ENCODE measurements around the gene MTMR6.
"Not testable (repeated sequence)": the region's sequence is repeated elsewhere in the genome, so short reads cannot be mapped to it uniquely, and the experiment has no call there.

The MTMR6 gene

GRCh38 chr13:25286969-25287961 lies at the start of gene MTMR6:
Gene MTMR6, minus strand, starts transcription at chr13:25287488. Its CDS starts 241 bp downstream, at chr13:25287247.
- DNase-seq (ENCODE audit: low spot score): peak; percentile 89

GRCh38 chr13:25335856-25336255 lies 48.6 kb upstream of the MTMR6 start:
- no peak for DNase-seq (ENCODE audit: low spot score)

- DNase-seq (ENCODE audit: low spot score): no peak
Observed at GRCh38 chr13:25330541-25330940, 43.3 kb upstream of the MTMR6 start.

GRCh38 chr13:25329706-25330105 lies 42.4 kb upstream of the MTMR6 start:
- no peak for DNase-seq (ENCODE audit: low spot score)

- DNase-seq (ENCODE audit: low spot score): no peak
Observed at GRCh38 chr13:25324100-25324499, 36.8 kb upstream of the MTMR6 start.

- no peak for DNase-seq (ENCODE audit: low spot score)
Observed at GRCh38 chr13:25319771-25320170, 32.5 kb upstream of the MTMR6 start.

GRCh38 chr13:25318946-25319345 lies 31.7 kb upstream of the MTMR6 start:
- DNase-seq (ENCODE audit: low spot score): not testable (repeated sequence)

- no peak for DNase-seq (ENCODE audit: low spot score)
Observed at GRCh38 chr13:25310891-25311290, 23.6 kb upstream of the MTMR6 start.

GRCh38 chr13:25306671-25307464 lies 19.6 kb upstream of the MTMR6 start:
- DNase-seq (ENCODE audit: low spot score): no peak

GRCh38 chr13:25302121-25302520 lies 14.8 kb upstream of the MTMR6 start:
- no peak for DNase-seq (ENCODE audit: low spot score)

GRCh38 chr13:25301347-25302113 lies 14.2 kb upstream of the MTMR6 start, which contains the start of gene NUP58:
Gene NUP58, plus strand, starts transcription at chr13:25301625. Its CDS starts 149 bp downstream, at chr13:25301774.
- peak; percentile 95 for DNase-seq (ENCODE audit: low spot score)

GRCh38 chr13:25300861-25301346 lies 13.6 kb upstream of the MTMR6 start:
- peak; percentile 13 for DNase-seq (ENCODE audit: low spot score)

- no peak for DNase-seq (ENCODE audit: low spot score)
Observed at GRCh38 chr13:25295701-25296100, 8.4 kb upstream of the MTMR6 start.

GRCh38 chr13:25295228-25295627 lies 7.9 kb upstream of the MTMR6 start:
- no peak for DNase-seq (ENCODE audit: low spot score)

- no peak for DNase-seq (ENCODE audit: low spot score)
Observed at GRCh38 chr13:25292301-25292700, 5.0 kb upstream of the MTMR6 start.

GRCh38 chr13:25291691-25292090 lies 4.4 kb upstream of the MTMR6 start:
- no peak for DNase-seq (ENCODE audit: low spot score)

- no peak for DNase-seq (ENCODE audit: low spot score)
Observed at GRCh38 chr13:25288966-25289365, 1.7 kb upstream of the MTMR6 start.

GRCh38 chr13:25286308-25286968 lies 850 bp downstream of the MTMR6 start:
- peak; percentile 48 for DNase-seq (ENCODE audit: low spot score)

- DNase-seq (ENCODE audit: low spot score): no peak
Observed at GRCh38 chr13:25281935-25282332, 5.4 kb downstream of the MTMR6 start.

GRCh38 chr13:25281193-25281934 lies 5.9 kb downstream of the MTMR6 start:
- DNase-seq (ENCODE audit: low spot score): no peak
